ENCODE measurements around the gene TOP3B. TPM values are rescaled to one million over a fixed set of nuclear protein-coding genes. Genes with fewer than 3 reads are reported as not detected.
"Not testable (repeated sequence)": the region's sequence is repeated elsewhere in the genome, so short reads cannot be mapped to it uniquely, and the experiment has no call there.

Gene TOP3B
- polyA plus RNA-seq, 4 donors = 18.7 to 44.1 (median 30.9) TPM

GRCh38 chr22:21947040-21948014 is 35.3 kb downstream of the TOP3B start:
- DNase-seq (ENCODE audit: low read depth in 4 of 4, low spot score in 2 of 4) = no peak

- DNase-seq (ENCODE audit: low read depth in 4 of 4, low spot score in 2 of 4) = no peak
These were observed 36.2 kb downstream of the TOP3B start for GRCh38 chr22:21946262-21946925.

GRCh38 chr22:21945453-21946261 is 36.9 kb downstream of the TOP3B start:
- DNase-seq (ENCODE audit: low read depth in 4 of 4, low spot score in 2 of 4) = no peak

GRCh38 chr22:21944871-21945270 is 37.7 kb downstream of the TOP3B start:
- no peak for DNase-seq (ENCODE audit: low read depth in 4 of 4, low spot score in 2 of 4)

GRCh38 chr22:21943571-21944448 is 38.8 kb downstream of the TOP3B start:
- DNase-seq (ENCODE audit: low read depth in 4 of 4, low spot score in 2 of 4) = no peak

GRCh38 chr22:21942407-21943343 is 39.9 kb downstream of the TOP3B start:
- DNase-seq (ENCODE audit: low read depth in 4 of 4, low spot score in 2 of 4) = no peak

GRCh38 chr22:21941921-21942320 is 40.7 kb downstream of the TOP3B start:
- no peak for DNase-seq (ENCODE audit: low read depth in 4 of 4, low spot score in 2 of 4)

GRCh38 chr22:21940521-21940920 is 42.1 kb downstream of the TOP3B start:
- no peak for DNase-seq (ENCODE audit: low read depth in 4 of 4, low spot score in 2 of 4)

GRCh38 chr22:21939935-21940334 is 42.7 kb downstream of the TOP3B start:
- not testable (repeated sequence) for DNase-seq (ENCODE audit: low read depth in 4 of 4, low spot score in 2 of 4)

- no peak for DNase-seq (ENCODE audit: low read depth in 4 of 4, low spot score in 2 of 4)
These were observed 43.1 kb downstream of the TOP3B start for GRCh38 chr22:21939461-21939913.

GRCh38 chr22:21938906-21939305 is 43.7 kb downstream of the TOP3B start:
- DNase-seq (ENCODE audit: low read depth in 4 of 4, low spot score in 2 of 4) = no peak

GRCh38 chr22:21938071-21938822 is 44.3 kb downstream of the TOP3B start:
- DNase-seq (ENCODE audit: low read depth in 4 of 4, low spot score in 2 of 4) = peak; percentile 75 to 89 (median 86)

- DNase-seq (ENCODE audit: low read depth in 4 of 4, low spot score in 2 of 4) = no peak
These were observed 44.8 kb downstream of the TOP3B start for GRCh38 chr22:21937821-21938070.

GRCh38 chr22:21937041-21937820 is 45.4 kb downstream of the TOP3B start:
- DNase-seq (ENCODE audit: low read depth in 4 of 4, low spot score in 2 of 4) = no peak

GRCh38 chr22:21936151-21936775 is 46.3 kb downstream of the TOP3B start:
- no peak for DNase-seq (ENCODE audit: low read depth in 4 of 4, low spot score in 2 of 4)

- DNase-seq (ENCODE audit: low read depth in 4 of 4, low spot score in 2 of 4) = no peak
These were observed 48.7 kb downstream of the TOP3B start for GRCh38 chr22:21933910-21934309.

- DNase-seq (ENCODE audit: low read depth in 4 of 4, low spot score in 2 of 4) = no peak
These were observed 49.2 kb downstream of the TOP3B start for GRCh38 chr22:21933413-21933812.

Data from left renal cortex interstitium (tissue), 4 donors.